SK-N-MC (cell line): Measurements from ENCODE around the gene VPS37B.

ENCODE experiments used
- EZH2 ChIP-seq: fragments of 200-600 bp; sonication (generic); IDR thresholded peaks from one replicate; pipeline ENCODE4 v1.6.1; 2017; ENCODE audit warnings: antibody characterized with exemption
- FOXP2 ChIP-seq: optimal IDR thresholded peaks from 2 replicates; pipeline ENCODE3; 2011; ENCODE audit warnings: mild to moderate bottlenecking, moderate library complexity; ENCODE audit not compliant: insufficient read depth; ENCODE audit errors: extremely low read length, control extremely low read depth
- POLR2AphosphoS5 ChIP-seq: IDR thresholded peaks from 2 replicates; pipeline ENCODE4 v1.6.1; 2012; ENCODE audit warnings: mild to moderate bottlenecking, low read depth, low read length, borderline replicate concordance

GRCh38 chr12:122859303-122860039, 36.5 kb downstream of the VPS37B start:
- TF ChIP-seq EZH2, result no peak
- no peak for TF ChIP-seq POLR2AphosphoS5
- TF ChIP-seq FOXP2, result no peak
